Measurements from ENCODE around the gene RNF2. TPM values are rescaled to one million over a fixed set of nuclear protein-coding genes. Genes with fewer than 3 reads are reported as not detected.

Gene RNF2
- total RNA-seq, 2 experiments from 2014 or later: 27.2 to 28.9 TPM

- CTCF ChIA-PET: no interaction called here
These were observed 32.0 kb downstream of the RNF2 start for GRCh38 chr1:185077374-185077773.

GRCh38 chr1:185080422-185080821 is 35.1 kb downstream of the RNF2 start:
- ChIA-PET POLR2A (no interaction called here), CTCF (no interaction called here)

More at GRCh38 chr1:185077374-185077773, 32.0 kb downstream of the RNF2 start:
- POLR2A ChIA-PET: no interaction called here

GRCh38 chr1:185083818-185084217 is 38.5 kb downstream of the RNF2 start:
- CTCF ChIA-PET: no interaction called here
- POLR2A ChIA-PET: interaction anchor here (0.6 kb wide), 1 partner anchor 61 kb away, joined by 3 read pairs; no protein-coding TSS in a partner anchor

GRCh38 chr1:185087101-185087500 is 41.7 kb downstream of the RNF2 start:
- ChIA-PET POLR2A (no interaction called here), CTCF (no interaction called here)

- CTCF ChIA-PET: no interaction called here
- POLR2A ChIA-PET: no interaction called here
These were observed 42.4 kb downstream of the RNF2 start for GRCh38 chr1:185087746-185088145.

GRCh38 chr1:185091480-185091879 is 46.1 kb downstream of the RNF2 start:
- ChIA-PET CTCF (no interaction called here), POLR2A (interaction anchor here (0.7 kb wide), 1 partner anchor 124 kb away, joined by 5 read pairs; no protein-coding TSS in a partner anchor)

GRCh38 chr1:185094761-185095160 is 49.4 kb downstream of the RNF2 start:
- CTCF ChIA-PET: no interaction called here
- POLR2A ChIA-PET: no interaction called here

- ChIA-PET POLR2A (no interaction called here), CTCF (no interaction called here)
These were observed 51.2 kb downstream of the RNF2 start for GRCh38 chr1:185096531-185096930.

- CTCF ChIA-PET: no interaction called here
These were observed 58.7 kb downstream of the RNF2 start for GRCh38 chr1:185104083-185104482.

GRCh38 chr1:185105121-185105520 is 59.8 kb downstream of the RNF2 start:
- POLR2A ChIA-PET: no interaction called here
- CTCF ChIA-PET: no interaction called here

More at GRCh38 chr1:185104083-185104482, 58.7 kb downstream of the RNF2 start:
- POLR2A ChIA-PET: no interaction called here

GRCh38 chr1:185108321-185108720 is 63.0 kb downstream of the RNF2 start:
- ChIA-PET POLR2A (interaction anchor here (0.7 kb wide), 1 partner anchor 42 kb away, joined by 4 read pairs; no protein-coding TSS in a partner anchor), CTCF (no interaction called here)

- ChIA-PET POLR2A (no interaction called here), CTCF (no interaction called here)
These were observed 64.8 kb downstream of the RNF2 start for GRCh38 chr1:185110145-185110544.

GRCh38 chr1:185111873-185112272 is 66.5 kb downstream of the RNF2 start:
- ChIA-PET CTCF (no interaction called here), POLR2A (no interaction called here)

- CTCF ChIA-PET: no interaction called here
These were observed 67.0 kb downstream of the RNF2 start for GRCh38 chr1:185112356-185112755.

GRCh38 chr1:185129708-185130107 is 84.3 kb downstream of the RNF2 start:
- POLR2A ChIA-PET: no interaction called here

More at GRCh38 chr1:185112356-185112755, 67.0 kb downstream of the RNF2 start:
- POLR2A ChIA-PET: no interaction called here

GRCh38 chr1:185132534-185132933 is 87.2 kb downstream of the RNF2 start:
- POLR2A ChIA-PET: no interaction called here
- CTCF ChIA-PET: no interaction called here

More at GRCh38 chr1:185129708-185130107, 84.3 kb downstream of the RNF2 start:
- CTCF ChIA-PET: no interaction called here

GRCh38 chr1:185137896-185138545 is 92.7 kb downstream of the RNF2 start:
- CTCF ChIA-PET: no interaction called here
- POLR2A ChIA-PET: no interaction called here

GRCh38 chr1:185139246-185139645 is 93.9 kb downstream of the RNF2 start:
- POLR2A ChIA-PET: no interaction called here
- CTCF ChIA-PET: no interaction called here

- ChIA-PET POLR2A (no interaction called here), CTCF (no interaction called here)
These were observed 98.9 kb downstream of the RNF2 start for GRCh38 chr1:185144233-185144632.

GRCh38 chr1:185151215-185151614 is 105.9 kb downstream of the RNF2 start:
- ChIA-PET POLR2A (no interaction called here), CTCF (no interaction called here)

Measured in activated CD8-positive, alpha-beta memory T cell treated with anti-CD3 and anti-CD28 coated beads for 36 hours (primary cell).